SK-N-SH (cell line): ENCODE data around the gene PAFAH1B2.

Experiments
- GABPA ChIP-seq: IDR thresholded peaks from 2 replicates; pipeline ENCODE4 v1.4.0; 2012; ENCODE audit warnings: low read depth, mild to moderate bottlenecking
- RXRA ChIP-seq: IDR thresholded peaks from 2 replicates; pipeline ENCODE4 v1.4.0; 2012; ENCODE audit warnings: low read depth, mild to moderate bottlenecking, borderline replicate concordance
- TF ChIP-seq, protein P1 (sequence below): IDR thresholded peaks from 2 replicates; pipeline ENCODE4 v1.4.0; 2012; ENCODE audit warnings: low read depth
- TF ChIP-seq, protein P2 (sequence below): fragments of 200-600 bp; sonication (generic); IDR thresholded peaks from 2 replicates; pipeline ENCODE4 v1.6.1; 2017; ENCODE audit warnings: antibody characterized with exemption, mild to moderate bottlenecking, moderate library complexity
- TF ChIP-seq, protein P3 (sequence below): IDR thresholded peaks from 2 replicates; pipeline ENCODE4 v1.6.1; 2012; ENCODE audit warnings: mild to moderate bottlenecking, low read depth, low read length, moderate library complexity

- TF ChIP-seq RXRA (no peak), GABPA (no peak)
- TF ChIP-seq, protein P1, sequence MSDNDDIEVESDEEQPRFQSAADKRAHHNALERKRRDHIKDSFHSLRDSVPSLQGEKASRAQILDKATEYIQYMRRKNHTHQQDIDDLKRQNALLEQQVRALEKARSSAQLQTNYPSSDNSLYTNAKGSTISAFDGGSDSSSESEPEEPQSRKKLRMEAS = no peak
- TF ChIP-seq, protein P2, sequence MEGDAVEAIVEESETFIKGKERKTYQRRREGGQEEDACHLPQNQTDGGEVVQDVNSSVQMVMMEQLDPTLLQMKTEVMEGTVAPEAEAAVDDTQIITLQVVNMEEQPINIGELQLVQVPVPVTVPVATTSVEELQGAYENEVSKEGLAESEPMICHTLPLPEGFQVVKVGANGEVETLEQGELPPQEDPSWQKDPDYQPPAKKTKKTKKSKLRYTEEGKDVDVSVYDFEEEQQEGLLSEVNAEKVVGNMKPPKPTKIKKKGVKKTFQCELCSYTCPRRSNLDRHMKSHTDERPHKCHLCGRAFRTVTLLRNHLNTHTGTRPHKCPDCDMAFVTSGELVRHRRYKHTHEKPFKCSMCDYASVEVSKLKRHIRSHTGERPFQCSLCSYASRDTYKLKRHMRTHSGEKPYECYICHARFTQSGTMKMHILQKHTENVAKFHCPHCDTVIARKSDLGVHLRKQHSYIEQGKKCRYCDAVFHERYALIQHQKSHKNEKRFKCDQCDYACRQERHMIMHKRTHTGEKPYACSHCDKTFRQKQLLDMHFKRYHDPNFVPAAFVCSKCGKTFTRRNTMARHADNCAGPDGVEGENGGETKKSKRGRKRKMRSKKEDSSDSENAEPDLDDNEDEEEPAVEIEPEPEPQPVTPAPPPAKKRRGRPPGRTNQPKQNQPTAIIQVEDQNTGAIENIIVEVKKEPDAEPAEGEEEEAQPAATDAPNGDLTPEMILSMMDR = no peak
- TF ChIP-seq, protein P3, sequence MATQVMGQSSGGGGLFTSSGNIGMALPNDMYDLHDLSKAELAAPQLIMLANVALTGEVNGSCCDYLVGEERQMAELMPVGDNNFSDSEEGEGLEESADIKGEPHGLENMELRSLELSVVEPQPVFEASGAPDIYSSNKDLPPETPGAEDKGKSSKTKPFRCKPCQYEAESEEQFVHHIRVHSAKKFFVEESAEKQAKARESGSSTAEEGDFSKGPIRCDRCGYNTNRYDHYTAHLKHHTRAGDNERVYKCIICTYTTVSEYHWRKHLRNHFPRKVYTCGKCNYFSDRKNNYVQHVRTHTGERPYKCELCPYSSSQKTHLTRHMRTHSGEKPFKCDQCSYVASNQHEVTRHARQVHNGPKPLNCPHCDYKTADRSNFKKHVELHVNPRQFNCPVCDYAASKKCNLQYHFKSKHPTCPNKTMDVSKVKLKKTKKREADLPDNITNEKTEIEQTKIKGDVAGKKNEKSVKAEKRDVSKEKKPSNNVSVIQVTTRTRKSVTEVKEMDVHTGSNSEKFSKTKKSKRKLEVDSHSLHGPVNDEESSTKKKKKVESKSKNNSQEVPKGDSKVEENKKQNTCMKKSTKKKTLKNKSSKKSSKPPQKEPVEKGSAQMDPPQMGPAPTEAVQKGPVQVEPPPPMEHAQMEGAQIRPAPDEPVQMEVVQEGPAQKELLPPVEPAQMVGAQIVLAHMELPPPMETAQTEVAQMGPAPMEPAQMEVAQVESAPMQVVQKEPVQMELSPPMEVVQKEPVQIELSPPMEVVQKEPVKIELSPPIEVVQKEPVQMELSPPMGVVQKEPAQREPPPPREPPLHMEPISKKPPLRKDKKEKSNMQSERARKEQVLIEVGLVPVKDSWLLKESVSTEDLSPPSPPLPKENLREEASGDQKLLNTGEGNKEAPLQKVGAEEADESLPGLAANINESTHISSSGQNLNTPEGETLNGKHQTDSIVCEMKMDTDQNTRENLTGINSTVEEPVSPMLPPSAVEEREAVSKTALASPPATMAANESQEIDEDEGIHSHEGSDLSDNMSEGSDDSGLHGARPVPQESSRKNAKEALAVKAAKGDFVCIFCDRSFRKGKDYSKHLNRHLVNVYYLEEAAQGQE = no peak
These were observed 56.9 kb downstream of the PAFAH1B2 start for GRCh38 chr11:117200813-117201657.
